Mammary epithelial cell (primary cell): ENCODE measurements around the gene YIPF1.

Experiments used
- EZH2 ChIP-seq: IDR thresholded peaks from 2 replicates; pipeline ENCODE4 v1.6.1; 2012; ENCODE audit warnings: low read length, inconsistent platforms, borderline replicate concordance
- TF ChIP-seq, protein P1 (sequence below), 2 donors: IDR thresholded peaks in 1 of 2; conservative IDR thresholded peaks in 1 of 2; 2 replicates each; pipeline ENCODE4 v1.5.1; 2011 to 2012; ENCODE audit warnings: inconsistent platforms in 2 of 2, low read length in 2 of 2, mild to moderate bottlenecking in 2 of 2, control low read depth in 1 of 2, low read depth in 1 of 2; ENCODE audit not compliant: insufficient read depth in 1 of 2; ENCODE audit errors: extremely low read depth in 1 of 2

GRCh38 chr1:53878492-53879105 is 11.0 kb downstream of the YIPF1 start:
- TF ChIP-seq, protein P1, sequence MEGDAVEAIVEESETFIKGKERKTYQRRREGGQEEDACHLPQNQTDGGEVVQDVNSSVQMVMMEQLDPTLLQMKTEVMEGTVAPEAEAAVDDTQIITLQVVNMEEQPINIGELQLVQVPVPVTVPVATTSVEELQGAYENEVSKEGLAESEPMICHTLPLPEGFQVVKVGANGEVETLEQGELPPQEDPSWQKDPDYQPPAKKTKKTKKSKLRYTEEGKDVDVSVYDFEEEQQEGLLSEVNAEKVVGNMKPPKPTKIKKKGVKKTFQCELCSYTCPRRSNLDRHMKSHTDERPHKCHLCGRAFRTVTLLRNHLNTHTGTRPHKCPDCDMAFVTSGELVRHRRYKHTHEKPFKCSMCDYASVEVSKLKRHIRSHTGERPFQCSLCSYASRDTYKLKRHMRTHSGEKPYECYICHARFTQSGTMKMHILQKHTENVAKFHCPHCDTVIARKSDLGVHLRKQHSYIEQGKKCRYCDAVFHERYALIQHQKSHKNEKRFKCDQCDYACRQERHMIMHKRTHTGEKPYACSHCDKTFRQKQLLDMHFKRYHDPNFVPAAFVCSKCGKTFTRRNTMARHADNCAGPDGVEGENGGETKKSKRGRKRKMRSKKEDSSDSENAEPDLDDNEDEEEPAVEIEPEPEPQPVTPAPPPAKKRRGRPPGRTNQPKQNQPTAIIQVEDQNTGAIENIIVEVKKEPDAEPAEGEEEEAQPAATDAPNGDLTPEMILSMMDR (conservative IDR thresholded peaks at IDR 0.05 in 1 of 2, IDR thresholded peaks at IDR 0.05 in 1 of 2; ENCODE audit: extremely low read depth in 1 of 2, insufficient read depth in 1 of 2, low read depth in 1 of 2, low read length in 2 of 2): peak; percentile 47 to 62
- TF ChIP-seq EZH2: no peak
